Colonic mucosa (tissue), 4 donors: ENCODE data around the gene ATG4A. TPM values are rescaled to one million over a fixed set of nuclear protein-coding genes. Genes with fewer than 3 reads are reported as not detected.

ENCODE experiments used
- DNase-seq: peaks from one replicate; pipeline ENCODE4 v3.0.0-alpha.2; 2020
- H3K27ac ChIP-seq: fragments of 200-600 bp; one replicate; pipeline ENCODE4 v1.8.0; 2021
- H3K27me3 ChIP-seq: fragments of 200-600 bp; one replicate; pipeline ENCODE4 v1.8.0; 2021
- H3K36me3 ChIP-seq: fragments of 200-600 bp; one replicate; pipeline ENCODE4 v1.8.0; 2021
- H3K4me1 ChIP-seq: fragments of 200-600 bp; one replicate; pipeline ENCODE4 v1.8.0; 2021; ENCODE audit warnings: mild to moderate bottlenecking
- H3K4me3 ChIP-seq: fragments of 200-600 bp; one replicate; pipeline ENCODE4 v1.8.0; 2021
- H3K9ac ChIP-seq, 2 donors: one replicate each; pipeline ENCODE4 v1.7.0; 2013; ENCODE audit warnings: control low read depth in 2 of 2, low read depth in 2 of 2, low read length in 2 of 2
- H3K9me3 ChIP-seq: fragments of 200-600 bp; one replicate; pipeline ENCODE4 v1.8.0; 2021
- CTCF ChIP-seq: fragments of 200-600 bp; IDR thresholded peaks from one replicate; pipeline ENCODE4 v1.8.0; 2022; ENCODE audit warnings: antibody characterized with exemption, mild to moderate bottlenecking
- intact Hi-C: fragments of 100-400 bp; cut with DNase I; formaldehyde crosslinking; loops from one replicate; pipeline ENCODE4 v1.14.1; 2022
- total RNA-seq, 2 donors: library from RNA; stranded (reverse); fragmentation: NEBNext Ultra II Directional in 1 of 2; extraction: Animal tissue kit (Norgen Biotek cat#: 25700) in 1 of 2; gene quantifications; one replicate each; pipeline ENCODE4 v1.2.1, GENCODE V29; 2021
- donor health status: healthy.
- donor health status: DM: no; HTN: no; CAD: no.
- donor health status: DM: no; HTN: no; CAD: no.

The ATG4A gene
- total RNA-seq, 2 donors from 2014 or later: 15.7 to 19.0 TPM

GRCh38 chrX:108122748-108123147 is 31.2 kb downstream of the ATG4A start:
- no peak overlapping the region for H3K27ac ChIP-seq
- no peaks in the 10 kb centered on the region for H3K27me3 ChIP-seq
- no peaks in the 10 kb centered on the region for H3K9me3 ChIP-seq
- DNase-seq: no peak
- H3K9ac ChIP-seq: no peak overlapping the region
- TF ChIP-seq CTCF: no peak
- intact Hi-C loops: no loop called here
- H3K36me3 ChIP-seq: no peaks in the 10 kb centered on the region
- H3K4me1 ChIP-seq: no peaks in the 10 kb centered on the region
- H3K4me3 ChIP-seq: no peak overlapping the region

GRCh38 chrX:108123591-108124366 is 32.2 kb downstream of the ATG4A start:
- no peaks in the 10 kb centered on the region for H3K27me3 ChIP-seq
- H3K9me3 ChIP-seq: no peaks in the 10 kb centered on the region
- H3K4me3 ChIP-seq: no peak overlapping the region
- no peak for DNase-seq
- no peak overlapping the region for H3K9ac ChIP-seq
- H3K36me3 ChIP-seq: no peaks in the 10 kb centered on the region
- intact Hi-C loops: no loop called here
- H3K4me1 ChIP-seq: no peaks in the 10 kb centered on the region
- no peak overlapping the region for H3K27ac ChIP-seq
- no peak for TF ChIP-seq CTCF

- Histone ChIP-seq H3K9me3 (no peaks in the 10 kb centered on the region), H3K27ac (no peak overlapping the region), H3K4me3 (no peak overlapping the region), H3K36me3 (no peaks in the 10 kb centered on the region), H3K4me1 (no peaks in the 10 kb centered on the region), H3K9ac (no peak overlapping the region), H3K27me3 (no peaks in the 10 kb centered on the region)
- no peak for TF ChIP-seq CTCF
- intact Hi-C loops: no loop called here
- DNase-seq: no peak
These were observed 35.1 kb downstream of the ATG4A start for GRCh38 chrX:108126661-108127060.

GRCh38 chrX:108127152-108127551 is 35.6 kb downstream of the ATG4A start:
- no peak for TF ChIP-seq CTCF
- intact Hi-C loops: no loop called here
- Histone ChIP-seq H3K4me3 (no peak overlapping the region), H3K27me3 (no peaks in the 10 kb centered on the region), H3K9ac (no peak overlapping the region), H3K4me1 (no peaks in the 10 kb centered on the region), H3K27ac (no peak overlapping the region), H3K36me3 (no peaks in the 10 kb centered on the region), H3K9me3 (no peaks in the 10 kb centered on the region)
- no peak for DNase-seq

- H3K4me1 ChIP-seq: no peaks in the 10 kb centered on the region
- H3K9me3 ChIP-seq: no peaks in the 10 kb centered on the region
- intact Hi-C loops: no loop called here
- H3K4me3 ChIP-seq: no peak overlapping the region
- no peak for DNase-seq
- TF ChIP-seq CTCF: no peak
- no peaks in the 10 kb centered on the region for H3K27me3 ChIP-seq
- H3K36me3 ChIP-seq: no peaks in the 10 kb centered on the region
- no peak overlapping the region for H3K27ac ChIP-seq
- no peak overlapping the region for H3K9ac ChIP-seq
These were observed 39.3 kb downstream of the ATG4A start for GRCh38 chrX:108130889-108131288.
